ENCODE data around the gene TXNDC16. TPM values are rescaled to one million over a fixed set of nuclear protein-coding genes. Genes with fewer than 3 reads are reported as not detected.

The TXNDC16 gene
- total RNA-seq, 1 experiment from 2014 or later: 10.9 TPM

GRCh38 chr14:52429451-52429850 lies 122.9 kb downstream of the TXNDC16 start:
- POLR2A ChIA-PET: no interaction called here
- no peak overlapping the region for H3K27ac Mint-ChIP-seq
- H3K27me3 Mint-ChIP-seq (ENCODE audit: low read depth): no peaks in the 10 kb centered on the region
- DNase-seq (ENCODE audit: low spot score): no peak
- CTCF ChIA-PET: no interaction called here
- TF ChIP-seq ZNF423 (CRISPR knock-in tag; IDR thresholded peaks at IDR 0.05) (no peak), JUN (CRISPR knock-in tag; IDR thresholded peaks at IDR 0.05) (no peak), SP1 (CRISPR knock-in tag; conservative IDR thresholded peaks at IDR 0.05) (no peak), MLX (CRISPR knock-in tag; IDR thresholded peaks at IDR 0.05) (no peak), RELA (CRISPR knock-in tag; IDR thresholded peaks at IDR 0.05; ENCODE audit: borderline replicate concordance) (no peak), TEAD1 (CRISPR knock-in tag; IDR thresholded peaks at IDR 0.05) (no peak), STAT6 (CRISPR knock-in tag; conservative IDR thresholded peaks at IDR 0.05; ENCODE audit: low read depth) (no peak), NR3C1 (CRISPR knock-in tag; conservative IDR thresholded peaks at IDR 0.05; ENCODE audit: low read depth) (no peak)
- no peak overlapping the region for H3K4me3 Mint-ChIP-seq
- no peaks in the 10 kb centered on the region for H3K9me3 Mint-ChIP-seq
- H3K4me1 Mint-ChIP-seq: no peaks in the 10 kb centered on the region
- no peaks in the 10 kb centered on the region for H3K36me3 Mint-ChIP-seq
- no peak for ATAC-seq

- ATAC-seq (no peak), DNase-seq (ENCODE audit: low spot score) (no peak)
- Mint-ChIP-seq H3K27ac (no peak overlapping the region), H3K4me1 (no peaks in the 10 kb centered on the region), H3K4me3 (no peak overlapping the region), H3K27me3 (ENCODE audit: low read depth) (no peaks in the 10 kb centered on the region), H3K36me3 (no peaks in the 10 kb centered on the region), H3K9me3 (no peaks in the 10 kb centered on the region)
- TF ChIP-seq USF2 (CRISPR knock-in tag; IDR thresholded peaks at IDR 0.05) (no peak), ZNF281 (CRISPR knock-in tag; IDR thresholded peaks at IDR 0.05) (no peak), ERG (CRISPR knock-in tag; IDR thresholded peaks at IDR 0.05) (no peak), PREB (CRISPR knock-in tag; IDR thresholded peaks at IDR 0.05; ENCODE audit: borderline replicate concordance) (no peak), GTF2I (CRISPR knock-in tag; conservative IDR thresholded peaks at IDR 0.05) (no peak), ZNF317 (CRISPR knock-in tag; IDR thresholded peaks at IDR 0.05; ENCODE audit: borderline replicate concordance, low read depth) (no peak), EMX1 (CRISPR knock-in tag; IDR thresholded peaks at IDR 0.05) (no peak), PRDM15 (CRISPR knock-in tag; IDR thresholded peaks at IDR 0.05) (no peak), MAX (CRISPR knock-in tag; IDR thresholded peaks at IDR 0.05) (no peak), MLX (CRISPR knock-in tag; IDR thresholded peaks at IDR 0.05) (no peak), CTCF (IDR thresholded peaks at IDR 0.05) (no peak), CREB1 (CRISPR knock-in tag; IDR thresholded peaks at IDR 0.05) (no peak)
- POLR2A ChIA-PET: no interaction called here
- CTCF ChIA-PET: no interaction called here
Measured at GRCh38 chr14:52427460-52427859, 124.8 kb downstream of the TXNDC16 start.
